ENCODE data around the gene CYB5D1.
A peak's percentile ranks its signal among the peaks of the same experiment; 100 is the strongest.
"Not testable (repeated sequence)": the region's sequence is repeated elsewhere in the genome, so short reads cannot be mapped to it uniquely, and the experiment has no call there.

CYB5D1 gene

GRCh38 chr17:7856811-7857712 is 741 bp upstream of the CYB5D1 start, which contains the start of gene NAA38:
Gene NAA38, minus strand, starts transcription at chr17:7857559. Its CDS starts 96 bp downstream, at chr17:7857463.
- DNase-seq, result peak; percentile 80 to 93

- DNase-seq, result no peak
Observed at GRCh38 chr17:7858522-7858810, 663 bp downstream of the CYB5D1 start.

GRCh38 chr17:7859028-7859427 is 1.2 kb downstream of the CYB5D1 start:
- DNase-seq, result no peak

DNA sequence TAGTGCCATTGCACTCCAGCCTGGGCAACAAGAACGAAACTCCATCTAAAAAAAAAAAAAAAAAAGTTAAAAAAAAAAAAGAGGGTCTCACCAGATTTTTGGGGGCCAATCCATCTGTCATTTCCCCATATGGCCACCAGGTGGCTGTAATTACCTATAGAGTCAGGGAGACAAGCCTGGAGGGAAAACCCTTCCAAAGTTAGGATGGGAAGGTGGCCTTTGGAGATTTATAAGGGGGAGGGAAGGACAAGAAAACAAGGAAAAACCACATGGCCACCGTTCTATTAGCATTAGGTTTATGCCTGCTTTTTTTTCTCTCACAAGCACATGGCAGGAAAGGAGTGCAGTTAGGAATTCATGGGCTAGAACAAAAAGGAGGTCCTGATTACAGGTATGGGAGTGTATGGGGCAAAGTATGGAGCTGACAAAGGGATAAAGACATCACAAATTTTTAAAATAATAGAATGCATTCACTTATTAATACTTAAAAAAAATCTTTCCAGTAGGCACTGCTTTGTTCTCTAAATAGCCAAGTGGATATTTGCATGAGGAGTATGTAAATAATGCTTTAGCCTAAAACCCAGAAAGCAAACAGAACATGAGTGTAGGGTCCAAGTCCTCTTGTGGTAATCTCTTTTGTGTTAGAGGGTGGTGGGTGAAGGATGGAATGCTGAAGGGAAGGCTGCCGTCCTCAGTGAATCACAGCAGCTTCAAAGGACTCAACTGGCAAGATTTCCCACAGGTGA is 5.1 kb downstream of the CYB5D1 start:
- DNase-seq, result peak; percentile 19 to 56

GRCh38 chr17:7864384-7864783 is 6.6 kb downstream of the CYB5D1 start:
- not testable (repeated sequence) for DNase-seq

DNA sequence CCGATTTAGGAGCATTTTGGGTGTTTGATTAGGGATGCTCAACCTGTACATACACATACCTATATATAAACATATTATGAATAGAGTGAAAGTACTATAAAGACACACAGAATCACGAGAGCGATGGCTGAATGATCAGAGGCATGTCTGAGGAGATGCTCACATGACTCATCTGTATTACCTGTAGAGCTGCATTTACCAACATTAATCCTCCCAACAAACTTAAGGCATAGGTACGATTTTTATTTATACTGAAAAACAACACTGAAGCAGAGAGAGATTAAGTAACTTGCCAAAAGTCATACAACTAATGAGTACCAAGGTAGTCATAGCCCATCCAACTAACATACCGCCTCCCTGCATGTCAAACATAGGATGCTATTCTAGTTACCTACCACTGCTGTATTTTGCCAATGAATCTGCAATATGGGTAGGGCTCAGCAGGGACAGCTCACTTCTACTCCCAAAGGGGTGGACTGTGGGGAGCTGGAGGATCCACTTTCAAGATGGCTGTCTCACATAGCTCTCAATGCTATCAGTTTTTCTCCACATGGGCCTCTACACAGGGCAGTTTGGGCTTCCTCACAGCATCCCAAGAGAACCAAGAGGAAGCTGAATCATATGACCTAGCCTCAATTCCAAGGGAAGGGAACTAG is 7.3 kb downstream of the CYB5D1 start:
- DNase-seq, result no peak

DNA sequence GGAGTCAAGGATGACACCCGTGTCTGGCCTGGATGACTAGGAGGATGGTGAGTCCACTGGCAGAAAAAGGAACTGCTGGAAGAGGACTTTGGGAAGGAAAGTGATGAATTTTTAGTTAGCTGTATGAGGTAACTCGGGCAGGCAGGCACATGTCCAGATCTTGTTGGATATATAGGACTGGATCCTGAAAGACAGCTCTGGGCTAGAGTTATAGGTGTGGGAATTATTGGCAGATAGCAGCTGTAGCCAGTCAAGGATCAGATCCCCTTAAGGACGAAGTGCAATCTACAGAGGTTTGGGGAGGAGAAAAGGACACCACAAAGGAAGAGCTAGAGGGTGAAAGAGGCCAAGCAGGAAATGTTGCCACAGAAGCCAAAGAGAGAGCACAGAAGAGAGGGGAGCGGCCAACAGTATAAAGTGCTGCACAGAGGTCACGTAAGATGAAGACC is 10.1 kb downstream of the CYB5D1 start:
- DNase-seq, result no peak

- DNase-seq, result no peak
Observed at GRCh38 chr17:7873051-7873450, 15.2 kb downstream of the CYB5D1 start.

- no peak for DNase-seq
Observed at GRCh38 chr17:7875804-7876370, 18.1 kb downstream of the CYB5D1 start.

DNA sequence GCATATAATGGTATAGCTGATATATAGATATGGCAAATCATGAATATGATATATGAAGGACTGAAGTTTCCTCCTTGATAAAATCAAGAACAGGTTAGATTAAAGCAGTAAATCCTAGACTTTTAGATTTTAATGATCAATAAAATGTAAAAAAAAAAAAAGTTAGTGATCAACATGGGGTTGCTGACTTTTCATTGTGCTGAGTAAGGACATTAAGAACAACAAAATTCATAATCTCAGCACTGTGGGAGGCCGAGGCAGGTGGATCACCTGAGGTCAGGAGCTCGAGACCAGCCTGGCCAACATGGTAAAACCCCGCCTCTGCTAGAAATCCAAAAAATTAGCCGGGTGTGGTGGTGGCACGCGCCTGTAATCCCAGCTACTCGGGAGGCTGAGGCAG is 20.4 kb downstream of the CYB5D1 start:
- DNase-seq, result no peak

GRCh38 chr17:7880076-7880868 is 22.5 kb downstream of the CYB5D1 start:
- DNase-seq, result peak in 1 of 2 experiments; percentile 21

GRCh38 chr17:7881276-7882054 is 23.7 kb downstream of the CYB5D1 start:
- DNase-seq, result peak; percentile 32 to 72

- no peak for DNase-seq
Observed at GRCh38 chr17:7882068-7882467, 24.3 kb downstream of the CYB5D1 start.

- DNase-seq, result no peak
Observed at GRCh38 chr17:7882629-7883028, 24.8 kb downstream of the CYB5D1 start.

GRCh38 chr17:7883781-7884386 is 26.1 kb downstream of the CYB5D1 start:
- peak in 1 of 2 experiments; percentile 31 for DNase-seq

DNA sequence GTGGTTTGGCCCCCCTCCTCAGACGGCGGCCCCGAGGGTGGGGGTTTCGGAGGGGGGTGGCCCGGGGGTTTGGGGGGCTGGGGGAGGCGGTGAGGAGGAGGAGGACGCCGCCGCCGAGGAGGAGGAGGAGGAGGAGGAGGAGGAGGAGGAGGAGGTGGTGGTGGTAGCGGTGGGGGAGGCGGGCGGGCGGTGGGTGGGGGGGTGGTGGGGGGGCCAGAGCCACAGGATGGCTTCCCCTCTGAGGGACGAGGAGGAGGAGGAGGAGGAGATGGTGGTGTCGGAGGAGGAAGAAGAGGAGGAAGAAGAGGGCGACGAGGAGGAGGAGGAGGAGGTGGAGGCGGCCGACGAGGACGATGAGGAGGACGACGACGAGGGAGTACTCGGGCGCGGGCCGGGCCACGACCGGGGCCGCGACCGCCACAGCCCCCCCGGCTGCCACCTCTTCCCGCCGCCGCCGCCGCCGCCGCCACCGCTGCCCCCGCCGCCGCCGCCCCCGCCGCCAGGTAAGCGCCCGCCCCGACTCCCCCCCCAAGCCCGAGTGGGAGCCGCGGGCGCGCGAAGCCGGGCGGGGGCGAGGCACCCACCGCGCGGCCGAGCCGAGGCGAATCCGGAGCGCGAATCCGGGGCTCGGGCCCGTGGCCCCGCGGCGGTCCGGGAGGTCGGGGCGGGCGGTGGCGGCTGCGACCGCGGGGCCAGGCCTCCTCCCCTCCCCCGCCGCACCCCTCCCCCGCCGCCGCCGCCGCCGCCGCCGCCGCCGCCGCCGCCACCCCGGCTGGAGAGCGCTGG is 27.0 kb downstream of the CYB5D1 start:
- DNase-seq, result no peak

DNA sequence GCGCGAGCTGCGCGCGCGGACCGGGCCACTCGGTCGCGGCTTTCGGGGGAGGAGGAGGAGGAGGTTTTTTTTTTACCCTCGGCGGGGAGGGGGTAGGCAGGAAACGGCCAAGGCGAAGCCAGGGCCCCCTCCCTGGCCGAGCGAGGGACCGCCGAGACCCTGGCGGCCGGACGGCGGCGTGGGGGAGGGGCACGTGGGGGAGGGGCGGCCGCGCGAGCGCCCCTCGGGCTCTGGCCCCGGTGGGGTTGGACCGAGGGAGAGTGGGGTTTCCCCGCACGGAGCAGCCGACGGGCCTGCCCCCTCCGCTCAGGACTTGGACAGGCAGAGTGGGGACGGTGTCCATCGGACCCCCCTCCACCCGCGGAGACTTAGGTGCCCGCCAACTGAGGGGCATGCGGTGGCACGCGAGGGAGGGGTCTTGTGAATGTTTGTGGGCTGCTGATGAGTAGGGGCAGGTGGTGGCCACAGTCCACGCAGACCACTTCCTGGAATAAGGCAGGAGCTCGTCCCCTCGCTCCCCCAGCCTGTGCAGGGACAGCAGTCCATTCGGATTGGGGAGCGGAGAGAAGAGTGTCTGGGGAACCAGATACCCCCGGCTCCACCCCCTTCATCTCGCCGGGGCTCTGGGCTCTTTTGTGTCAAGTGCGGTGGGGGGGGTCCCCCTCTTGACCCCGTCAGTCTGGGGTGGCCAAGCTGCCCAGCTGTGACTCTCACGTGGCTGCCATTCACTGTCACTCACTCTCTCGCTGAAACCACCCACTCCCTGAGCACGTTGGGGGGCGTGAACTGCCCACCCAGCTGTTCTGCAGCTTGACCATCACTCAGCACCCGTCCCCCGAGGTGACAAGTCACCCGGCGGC is 27.8 kb downstream of the CYB5D1 start:
- peak; percentile 13 to 51 for DNase-seq

GRCh38 chr17:7886227-7887037 is 28.6 kb downstream of the CYB5D1 start:
- peak in 1 of 2 experiments; percentile 16 for DNase-seq
